KMS-11 (cell line): ENCODE measurements around the gene BAIAP2L1.

Experiments
- H2AFZ ChIP-seq: fragments of 200-600 bp; sonication (generic); 2 replicates; pipeline ENCODE4 v1.6.1; 2016; ENCODE audit warnings: antibody characterized with exemption, mixed run types, low read depth
- H3K27ac ChIP-seq: fragments of 200-600 bp; sonication (generic); 2 replicates; pipeline ENCODE4 v1.6.1; 2016; ENCODE audit warnings: mild to moderate bottlenecking, mixed run types
- H3K27me3 ChIP-seq: fragments of 200-600 bp; sonication (generic); 2 replicates; pipeline ENCODE4 v1.6.1; 2017; ENCODE audit warnings: mild to moderate bottlenecking, low read depth, mixed run types, moderate library complexity; ENCODE audit not compliant: insufficient read depth
- H3K36me3 ChIP-seq: fragments of 200-600 bp; sonication (generic); 2 replicates; pipeline ENCODE4 v1.6.1; 2017; ENCODE audit warnings: mild to moderate bottlenecking, mixed run types; ENCODE audit not compliant: insufficient read depth
- H3K4me1 ChIP-seq: fragments of 200-600 bp; sonication (generic); 2 replicates; pipeline ENCODE4 v1.6.1; 2016; ENCODE audit warnings: mild to moderate bottlenecking, low read depth, mixed run types; ENCODE audit not compliant: poor library complexity, severe bottlenecking
- H3K4me2 ChIP-seq: fragments of 200-600 bp; sonication (generic); 2 replicates; pipeline ENCODE4 v1.7.0; 2016; ENCODE audit warnings: mild to moderate bottlenecking, mixed run types
- H3K4me3 ChIP-seq: fragments of 200-600 bp; sonication (generic); IDR thresholded peaks from 2 replicates; pipeline ENCODE4 v1.6.1; 2017; ENCODE audit warnings: low read depth, low read length, mixed read lengths; ENCODE audit not compliant: insufficient read depth
- H3K79me2 ChIP-seq: fragments of 200-600 bp; sonication (generic); 2 replicates; pipeline ENCODE4 v1.6.1; 2016; ENCODE audit warnings: low read depth, mixed run types; ENCODE audit not compliant: insufficient read depth
- H3K9ac ChIP-seq: fragments of 200-600 bp; sonication (generic); 2 replicates; pipeline ENCODE4 v1.6.1; 2016; ENCODE audit warnings: mild to moderate bottlenecking, mixed run types
- H4K20me1 ChIP-seq: fragments of 200-600 bp; sonication (generic); 2 replicates; pipeline ENCODE4 v1.6.1; 2016; ENCODE audit warnings: mild to moderate bottlenecking, mixed run types; ENCODE audit not compliant: insufficient read depth
- CTCF ChIP-seq: fragments of 200-600 bp; sonication (generic); conservative IDR thresholded peaks from 2 replicates; pipeline ENCODE4 v1.6.1; 2017; ENCODE audit warnings: low read depth, mild to moderate bottlenecking, antibody characterized with exemption, low read length, moderate library complexity, mixed read lengths

BAIAP2L1 gene

GRCh38 chr7:98378210-98378819 lies 22.6 kb downstream of the BAIAP2L1 start:
- H3K36me3 ChIP-seq: no peaks in the 10 kb centered on the region
- no peaks in the 10 kb centered on the region; the same call in 1 of the 2 replicates for H3K79me2 ChIP-seq
- H3K9ac ChIP-seq: no peak overlapping the region
- no peak overlapping the region for H2AFZ ChIP-seq
- no peak for TF ChIP-seq CTCF
- H3K4me3 ChIP-seq: no peak overlapping the region
- H3K4me2 ChIP-seq: no peak overlapping the region
- no peaks in the 10 kb centered on the region for H3K4me1 ChIP-seq
- no peak overlapping the region for H3K27ac ChIP-seq
- no peaks in the 10 kb centered on the region for H3K27me3 ChIP-seq
- H4K20me1 ChIP-seq: no peaks in the 10 kb centered on the region

- no peaks in the 10 kb centered on the region for H3K27me3 ChIP-seq
- no peak overlapping the region for H3K9ac ChIP-seq
- no peaks in the 10 kb centered on the region for H4K20me1 ChIP-seq
- TF ChIP-seq CTCF: no peak
- no peak overlapping the region for H3K4me3 ChIP-seq
- H3K79me2 ChIP-seq: no peaks in the 10 kb centered on the region; the same call in 1 of the 2 replicates
- no peak overlapping the region for H3K4me2 ChIP-seq
- no peak overlapping the region for H2AFZ ChIP-seq
- H3K27ac ChIP-seq: no peak overlapping the region
- no peaks in the 10 kb centered on the region for H3K36me3 ChIP-seq
- H3K4me1 ChIP-seq: no peaks in the 10 kb centered on the region
These were observed 24.2 kb downstream of the BAIAP2L1 start for GRCh38 chr7:98376711-98377110.

GRCh38 chr7:98375664-98376063 lies 25.2 kb downstream of the BAIAP2L1 start:
- Histone ChIP-seq H3K36me3 (no peaks in the 10 kb centered on the region), H3K27me3 (no peaks in the 10 kb centered on the region), H3K9ac (no peak overlapping the region), H2AFZ (no peak overlapping the region), H3K4me2 (no peak overlapping the region), H3K79me2 (no peaks in the 10 kb centered on the region; the same call in 1 of the 2 replicates), H3K4me3 (no peak overlapping the region), H3K27ac (no peak overlapping the region), H4K20me1 (no peaks in the 10 kb centered on the region), H3K4me1 (no peaks in the 10 kb centered on the region)
- TF ChIP-seq CTCF: no peak

GRCh38 chr7:98374285-98374680 lies 26.6 kb downstream of the BAIAP2L1 start:
- TF ChIP-seq CTCF: no peak
- Histone ChIP-seq H2AFZ (no peak overlapping the region), H3K4me2 (no peak overlapping the region), H3K4me3 (no peak overlapping the region), H3K27ac (no peak overlapping the region), H3K27me3 (no peaks in the 10 kb centered on the region), H3K9ac (no peak overlapping the region), H3K79me2 (no peaks in the 10 kb centered on the region; the same call in 1 of the 2 replicates), H3K36me3 (no peaks in the 10 kb centered on the region), H3K4me1 (no peaks in the 10 kb centered on the region), H4K20me1 (no peaks in the 10 kb centered on the region)
